Measurements from ENCODE around the gene ACER3.

ACER3 gene

GRCh38 chr11:76910620-76911414 lies 50.1 kb downstream of the ACER3 start:
- peaks cover 3% of the 10 kb centered on the region for H3K4me1 ChIP-seq (ENCODE audit: control insufficient read depth, insufficient read depth, low read length)
- no peak overlapping the region for H3K9ac ChIP-seq (ENCODE audit: low read depth, low read length)
- peaks cover 5% of the 10 kb centered on the region for H3K9me3 ChIP-seq (ENCODE audit: control insufficient read depth, insufficient read depth, low read length)
- H3K27me3 ChIP-seq (ENCODE audit: control insufficient read depth, insufficient read depth, low read length), result no peaks in the 10 kb centered on the region
- H3K4me3 ChIP-seq (ENCODE audit: low read depth, low read length), result no peak overlapping the region
- H3K36me3 ChIP-seq (ENCODE audit: control insufficient read depth, insufficient read depth, low read length), result no peaks in the 10 kb centered on the region

- no peaks in the 10 kb centered on the region for H3K36me3 ChIP-seq (ENCODE audit: control insufficient read depth, insufficient read depth, low read length)
These were observed 50.7 kb downstream of the ACER3 start for GRCh38 chr11:76911415-76911808.

GRCh38 chr11:76916712-76917111 lies 56.0 kb downstream of the ACER3 start:
- no peak overlapping the region for H3K9ac ChIP-seq (ENCODE audit: low read depth, low read length)
- no peak overlapping the region for H3K4me3 ChIP-seq (ENCODE audit: low read depth, low read length)
- H3K9me3 ChIP-seq (ENCODE audit: control insufficient read depth, insufficient read depth, low read length), result no peaks in the 10 kb centered on the region
- H3K27me3 ChIP-seq (ENCODE audit: control insufficient read depth, insufficient read depth, low read length), result no peaks in the 10 kb centered on the region
- no peaks in the 10 kb centered on the region for H3K36me3 ChIP-seq (ENCODE audit: control insufficient read depth, insufficient read depth, low read length)
- no peaks in the 10 kb centered on the region for H3K4me1 ChIP-seq (ENCODE audit: control insufficient read depth, insufficient read depth, low read length)

More at GRCh38 chr11:76911415-76911808, 50.7 kb downstream of the ACER3 start:
- no peak overlapping the region for H3K9ac ChIP-seq (ENCODE audit: low read depth, low read length)
- H3K27me3 ChIP-seq (ENCODE audit: control insufficient read depth, insufficient read depth, low read length), result no peaks in the 10 kb centered on the region
- no peak overlapping the region for H3K4me3 ChIP-seq (ENCODE audit: low read depth, low read length)
- peaks cover under 1% of the 10 kb centered on the region for H3K9me3 ChIP-seq (ENCODE audit: control insufficient read depth, insufficient read depth, low read length)
- H3K4me1 ChIP-seq (ENCODE audit: control insufficient read depth, insufficient read depth, low read length), result peaks cover 3% of the 10 kb centered on the region

- Histone ChIP-seq H3K27me3 (ENCODE audit: control insufficient read depth, insufficient read depth, low read length) (no peaks in the 10 kb centered on the region), H3K4me1 (ENCODE audit: control insufficient read depth, insufficient read depth, low read length) (no peaks in the 10 kb centered on the region), H3K9ac (ENCODE audit: low read depth, low read length) (no peak overlapping the region), H3K36me3 (ENCODE audit: control insufficient read depth, insufficient read depth, low read length) (no peaks in the 10 kb centered on the region), H3K4me3 (ENCODE audit: low read depth, low read length) (no peak overlapping the region), H3K9me3 (ENCODE audit: control insufficient read depth, insufficient read depth, low read length) (no peaks in the 10 kb centered on the region)
These were observed 58.2 kb downstream of the ACER3 start for GRCh38 chr11:76918941-76919386.

GRCh38 chr11:76919467-76919866 lies 58.7 kb downstream of the ACER3 start:
- Histone ChIP-seq H3K27me3 (ENCODE audit: control insufficient read depth, insufficient read depth, low read length) (no peaks in the 10 kb centered on the region), H3K9ac (ENCODE audit: low read depth, low read length) (no peak overlapping the region), H3K9me3 (ENCODE audit: control insufficient read depth, insufficient read depth, low read length) (no peaks in the 10 kb centered on the region), H3K4me3 (ENCODE audit: low read depth, low read length) (no peak overlapping the region), H3K36me3 (ENCODE audit: control insufficient read depth, insufficient read depth, low read length) (no peaks in the 10 kb centered on the region), H3K4me1 (ENCODE audit: control insufficient read depth, insufficient read depth, low read length) (no peaks in the 10 kb centered on the region)

- Histone ChIP-seq H3K9me3 (ENCODE audit: control insufficient read depth, insufficient read depth, low read length) (no peaks in the 10 kb centered on the region), H3K36me3 (ENCODE audit: control insufficient read depth, insufficient read depth, low read length) (no peaks in the 10 kb centered on the region), H3K9ac (ENCODE audit: low read depth, low read length) (no peak overlapping the region), H3K27me3 (ENCODE audit: control insufficient read depth, insufficient read depth, low read length) (no peaks in the 10 kb centered on the region), H3K4me3 (ENCODE audit: low read depth, low read length) (no peak overlapping the region), H3K4me1 (ENCODE audit: control insufficient read depth, insufficient read depth, low read length) (no peaks in the 10 kb centered on the region)
These were observed 59.4 kb downstream of the ACER3 start for GRCh38 chr11:76919887-76920746.

- H3K27me3 ChIP-seq (ENCODE audit: control insufficient read depth, insufficient read depth, low read length), result no peaks in the 10 kb centered on the region
- H3K4me1 ChIP-seq (ENCODE audit: control insufficient read depth, insufficient read depth, low read length), result no peaks in the 10 kb centered on the region
- no peaks in the 10 kb centered on the region for H3K36me3 ChIP-seq (ENCODE audit: control insufficient read depth, insufficient read depth, low read length)
- no peak overlapping the region for H3K9ac ChIP-seq (ENCODE audit: low read depth, low read length)
- H3K9me3 ChIP-seq (ENCODE audit: control insufficient read depth, insufficient read depth, low read length), result no peaks in the 10 kb centered on the region
- H3K4me3 ChIP-seq (ENCODE audit: low read depth, low read length), result no peak overlapping the region
These were observed 66.4 kb downstream of the ACER3 start for GRCh38 chr11:76927160-76927559.

- Histone ChIP-seq H3K4me1 (ENCODE audit: control insufficient read depth, insufficient read depth, low read length) (no peaks in the 10 kb centered on the region), H3K9me3 (ENCODE audit: control insufficient read depth, insufficient read depth, low read length) (peaks cover 3% of the 10 kb centered on the region), H3K27me3 (ENCODE audit: control insufficient read depth, insufficient read depth, low read length) (no peaks in the 10 kb centered on the region)
These were observed 74.3 kb downstream of the ACER3 start for GRCh38 chr11:76935042-76935441.

GRCh38 chr11:76939219-76939631 lies 78.5 kb downstream of the ACER3 start:
- Histone ChIP-seq H3K27me3 (ENCODE audit: control insufficient read depth, insufficient read depth, low read length) (no peaks in the 10 kb centered on the region), H3K9me3 (ENCODE audit: control insufficient read depth, insufficient read depth, low read length) (peaks cover 3% of the 10 kb centered on the region), H3K36me3 (ENCODE audit: control insufficient read depth, insufficient read depth, low read length) (no peaks in the 10 kb centered on the region), H3K4me3 (ENCODE audit: low read depth, low read length) (no peak overlapping the region), H3K4me1 (ENCODE audit: control insufficient read depth, insufficient read depth, low read length) (peaks cover 10% of the 10 kb centered on the region), H3K9ac (ENCODE audit: low read depth, low read length) (no peak overlapping the region)

More at GRCh38 chr11:76935042-76935441, 74.3 kb downstream of the ACER3 start:
- Histone ChIP-seq H3K36me3 (ENCODE audit: control insufficient read depth, insufficient read depth, low read length) (no peaks in the 10 kb centered on the region), H3K9ac (ENCODE audit: low read depth, low read length) (no peak overlapping the region), H3K4me3 (ENCODE audit: low read depth, low read length) (no peak overlapping the region)

- no peak overlapping the region for H3K4me3 ChIP-seq (ENCODE audit: low read depth, low read length)
These were observed 83.5 kb downstream of the ACER3 start for GRCh38 chr11:76944225-76944624.

GRCh38 chr11:76946223-76946622 lies 85.5 kb downstream of the ACER3 start:
- Histone ChIP-seq H3K4me3 (ENCODE audit: low read depth, low read length) (no peak overlapping the region), H3K4me1 (ENCODE audit: control insufficient read depth, insufficient read depth, low read length) (peaks cover 10% of the 10 kb centered on the region), H3K9ac (ENCODE audit: low read depth, low read length) (no peak overlapping the region), H3K36me3 (ENCODE audit: control insufficient read depth, insufficient read depth, low read length) (no peaks in the 10 kb centered on the region), H3K9me3 (ENCODE audit: control insufficient read depth, insufficient read depth, low read length) (no peaks in the 10 kb centered on the region), H3K27me3 (ENCODE audit: control insufficient read depth, insufficient read depth, low read length) (no peaks in the 10 kb centered on the region)

More at GRCh38 chr11:76944225-76944624, 83.5 kb downstream of the ACER3 start:
- Histone ChIP-seq H3K36me3 (ENCODE audit: control insufficient read depth, insufficient read depth, low read length) (no peaks in the 10 kb centered on the region), H3K9ac (ENCODE audit: low read depth, low read length) (no peak overlapping the region), H3K9me3 (ENCODE audit: control insufficient read depth, insufficient read depth, low read length) (no peaks in the 10 kb centered on the region), H3K4me1 (ENCODE audit: control insufficient read depth, insufficient read depth, low read length) (peaks cover 10% of the 10 kb centered on the region), H3K27me3 (ENCODE audit: control insufficient read depth, insufficient read depth, low read length) (no peaks in the 10 kb centered on the region)
